ENCODE measurements around the gene PRELID1.

GRCh38 chr5:177315411-177315810 lies 11.8 kb downstream of the PRELID1 start:
- TF ChIP-seq FOXK2 (IDR thresholded peaks at IDR 0.05), result no peak
- TF ChIP-seq SP1 (IDR thresholded peaks at IDR 0.05), result no peak
- no peak for TF ChIP-seq ELF4 (IDR thresholded peaks at IDR 0.05)
- no peak for TF ChIP-seq TARDBP (IDR thresholded peaks at IDR 0.05)
- TF ChIP-seq FOXM1 (IDR thresholded peaks at IDR 0.05; ENCODE audit: borderline replicate concordance), result no peak
- no peak for TF ChIP-seq FOXA1 (IDR thresholded peaks at IDR 0.05)
- TF ChIP-seq BHLHE40 (IDR thresholded peaks at IDR 0.05; ENCODE audit: borderline replicate concordance), result no peak
